Activated CD8-positive, alpha-beta T cell treated with anti-CD3 and anti-CD28 coated beads for 36 hours (primary cell): Measurements from ENCODE around the gene EPHA4. TPM values are rescaled to one million over a fixed set of nuclear protein-coding genes. Genes with fewer than 3 reads are reported as not detected.

ENCODE experiments used
- ATAC-seq: fragments of 200-7000 bp; cut with Tn5 transposase; one replicate; pipeline ENCODE4 v1.10.0; 2021; ENCODE audit warnings: mild to moderate bottlenecking, moderate library complexity
- CTCF ChIA-PET: fragments of 350-600 bp; sonication (Branson Sonifier 250); formaldehyde crosslinking; loops from one replicate; lab custom pipeline; 2021; ENCODE audit warnings: antibody characterized with exemption; lab: Charles Lee
- POLR2A ChIA-PET: fragments of 350-600 bp; sonication (Branson Sonifier 250); formaldehyde crosslinking; loops from one replicate; lab custom pipeline; 2021; ENCODE audit warnings: antibody characterized with exemption; lab: Charles Lee
- DNase-seq: peaks from one replicate; pipeline ENCODE4 v3.0.0-alpha.2; 2020
- H3K27ac Mint-ChIP-seq: one replicate; pipeline ENCODE4 v1.8.0; 2021; ENCODE audit warnings: mild to moderate bottlenecking, mixed read lengths
- H3K27me3 Mint-ChIP-seq: one replicate; pipeline ENCODE4 v1.8.0; 2021; ENCODE audit warnings: mixed read lengths
- H3K36me3 Mint-ChIP-seq: one replicate; pipeline ENCODE4 v1.8.0; 2021; ENCODE audit warnings: low read depth, mixed read lengths
- H3K4me1 Mint-ChIP-seq: one replicate; pipeline ENCODE4 v1.8.0; 2021; ENCODE audit warnings: low read depth, mixed read lengths
- H3K4me3 Mint-ChIP-seq: one replicate; pipeline ENCODE4 v1.8.0; 2021; ENCODE audit warnings: mild to moderate bottlenecking, moderate library complexity, mixed read lengths
- H3K9me3 Mint-ChIP-seq: one replicate; pipeline ENCODE4 v1.8.0; 2021; ENCODE audit warnings: mixed read lengths
- intact Hi-C: fragments of 100-400 bp; cut with micrococcal nuclease; formaldehyde crosslinking; loops from one replicate; pipeline ENCODE4 v1.10.0; 2022
- total RNA-seq, 2 experiments: library from RNA; stranded (reverse); gene quantifications; one replicate each; pipeline ENCODE4 v1.2.3, GENCODE V29; 2021
- TF ChIP-seq, protein P1 (sequence below): fragments of 200-600 bp; IDR thresholded peaks from one replicate; pipeline ENCODE4 v1.8.0; 2022; ENCODE audit warnings: antibody characterized with exemption, mild to moderate bottlenecking

EPHA4 gene
- total RNA-seq, 2 experiments from 2014 or later, result 1.8 to 2.3 TPM

DNA sequence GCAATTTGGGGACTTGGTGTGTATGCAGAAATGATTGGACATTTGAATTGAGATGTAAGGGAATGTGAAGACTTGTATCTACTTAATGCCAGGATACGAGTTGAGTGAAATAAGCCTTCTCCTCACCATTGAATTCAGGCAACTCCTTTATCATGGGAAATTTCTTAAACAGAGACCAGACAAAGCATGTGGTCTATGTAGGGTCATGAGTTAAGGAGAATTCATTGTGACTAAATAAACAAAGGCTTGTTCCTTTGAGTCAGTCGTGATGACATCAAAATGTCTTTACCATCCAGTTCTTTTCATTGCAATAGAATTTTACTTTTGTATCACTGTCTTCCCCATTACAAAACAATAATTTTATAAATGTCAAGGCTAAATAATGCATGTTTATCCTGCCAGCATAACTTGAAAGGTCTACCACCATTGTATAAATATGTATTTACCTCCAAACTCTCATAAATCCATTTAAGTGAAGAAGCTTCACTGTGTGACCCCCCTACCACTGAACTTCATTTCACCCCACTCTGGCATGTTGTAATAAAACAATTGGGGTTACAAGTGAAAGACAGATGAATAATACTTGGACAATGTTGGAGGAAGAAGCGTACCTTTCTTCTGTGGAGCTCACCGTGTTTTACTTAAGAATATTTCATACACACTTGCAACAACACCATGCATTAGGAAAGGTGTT is 149.4 kb downstream of the EPHA4 start:
- intact Hi-C loops, result no loop called here
- CTCF ChIA-PET, result interaction anchor here (0.6 kb wide), 1 partner anchor 21 kb away, joined by 3 read pairs; no protein-coding TSS in a partner anchor
- POLR2A ChIA-PET, result no interaction called here

DNA sequence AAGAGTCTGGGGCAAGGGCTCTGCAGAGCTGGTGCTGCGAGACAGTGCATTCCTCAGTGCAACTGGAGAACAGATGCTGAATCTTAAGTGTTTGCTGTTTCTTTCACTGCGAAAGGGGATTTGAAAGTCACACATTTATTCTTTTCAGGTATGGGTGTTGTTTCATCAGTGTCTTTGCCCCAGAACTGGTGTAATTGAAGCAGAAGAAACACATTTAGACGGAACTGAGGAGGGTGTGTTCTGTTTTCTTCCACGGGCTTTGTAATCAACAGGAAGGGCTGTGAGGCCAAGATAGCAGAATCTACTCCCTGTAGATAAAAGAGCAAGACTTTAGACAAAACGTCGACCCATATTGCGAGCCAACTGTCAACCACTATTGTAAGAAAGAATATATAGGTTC is 151.9 kb downstream of the EPHA4 start:
- no peak for DNase-seq
- TF ChIP-seq, protein P1, sequence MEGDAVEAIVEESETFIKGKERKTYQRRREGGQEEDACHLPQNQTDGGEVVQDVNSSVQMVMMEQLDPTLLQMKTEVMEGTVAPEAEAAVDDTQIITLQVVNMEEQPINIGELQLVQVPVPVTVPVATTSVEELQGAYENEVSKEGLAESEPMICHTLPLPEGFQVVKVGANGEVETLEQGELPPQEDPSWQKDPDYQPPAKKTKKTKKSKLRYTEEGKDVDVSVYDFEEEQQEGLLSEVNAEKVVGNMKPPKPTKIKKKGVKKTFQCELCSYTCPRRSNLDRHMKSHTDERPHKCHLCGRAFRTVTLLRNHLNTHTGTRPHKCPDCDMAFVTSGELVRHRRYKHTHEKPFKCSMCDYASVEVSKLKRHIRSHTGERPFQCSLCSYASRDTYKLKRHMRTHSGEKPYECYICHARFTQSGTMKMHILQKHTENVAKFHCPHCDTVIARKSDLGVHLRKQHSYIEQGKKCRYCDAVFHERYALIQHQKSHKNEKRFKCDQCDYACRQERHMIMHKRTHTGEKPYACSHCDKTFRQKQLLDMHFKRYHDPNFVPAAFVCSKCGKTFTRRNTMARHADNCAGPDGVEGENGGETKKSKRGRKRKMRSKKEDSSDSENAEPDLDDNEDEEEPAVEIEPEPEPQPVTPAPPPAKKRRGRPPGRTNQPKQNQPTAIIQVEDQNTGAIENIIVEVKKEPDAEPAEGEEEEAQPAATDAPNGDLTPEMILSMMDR, result no peak
- Mint-ChIP-seq H3K36me3 (no peaks in the 10 kb centered on the region), H3K9me3 (no peaks in the 10 kb centered on the region), H3K4me3 (no peak overlapping the region), H3K4me1 (peaks cover 6% of the 10 kb centered on the region), H3K27ac (peak overlapping the region; percentile 43), H3K27me3 (peaks cover 1% of the 10 kb centered on the region)
- no peak for ATAC-seq
- POLR2A ChIA-PET, result no interaction called here
- intact Hi-C loops, result no loop called here
- CTCF ChIA-PET, result interaction anchor here (0.7 kb wide), 1 partner anchor 25 kb away, joined by 3 read pairs; no protein-coding TSS in a partner anchor

More for the DNA sequence above, 149.4 kb downstream of the EPHA4 start:
- H3K27me3 Mint-ChIP-seq, result peaks cover 1% of the 10 kb centered on the region
- H3K36me3 Mint-ChIP-seq, result no peaks in the 10 kb centered on the region
- TF ChIP-seq, protein P1, result no peak
- ATAC-seq (no peak), DNase-seq (no peak)
- no peaks in the 10 kb centered on the region for H3K9me3 Mint-ChIP-seq
- H3K4me1 Mint-ChIP-seq, result peaks cover 6% of the 10 kb centered on the region
- H3K27ac Mint-ChIP-seq, result no peak overlapping the region
- H3K4me3 Mint-ChIP-seq, result no peak overlapping the region

DNA sequence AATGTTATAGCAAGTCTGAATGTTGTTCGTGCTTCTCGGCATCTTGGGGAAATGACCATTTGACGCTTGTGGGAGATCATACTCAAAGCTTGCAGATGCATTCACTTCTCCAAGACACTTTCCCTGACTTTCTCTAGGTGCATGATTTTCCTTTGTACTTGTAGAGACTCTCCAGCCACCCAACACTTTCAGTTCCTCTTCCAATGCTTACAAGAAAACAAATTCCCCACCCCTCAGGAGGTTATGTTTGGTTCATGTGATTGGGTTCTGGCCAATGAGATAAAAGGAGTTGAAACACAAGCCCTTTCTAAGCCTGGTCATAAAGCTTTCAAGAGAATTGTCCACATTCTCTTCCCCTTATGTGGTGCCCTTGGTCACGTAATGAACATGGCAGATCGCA is 156.3 kb downstream of the EPHA4 start:
- TF ChIP-seq, protein P1, result no peak
- no peaks in the 10 kb centered on the region for H3K9me3 Mint-ChIP-seq
- no peaks in the 10 kb centered on the region for H3K36me3 Mint-ChIP-seq
- H3K27ac Mint-ChIP-seq, result no peak overlapping the region
- peaks cover 6% of the 10 kb centered on the region for H3K4me1 Mint-ChIP-seq
- no peak for ATAC-seq
- CTCF ChIA-PET, result interaction anchor here (1.5 kb wide), 1 partner anchor 158 kb away, joined by 3 read pairs; no protein-coding TSS in a partner anchor
- POLR2A ChIA-PET, result no interaction called here
- DNase-seq, result no peak
- peaks cover 3% of the 10 kb centered on the region for H3K27me3 Mint-ChIP-seq
- intact Hi-C loops, result no loop called here
- H3K4me3 Mint-ChIP-seq, result no peak overlapping the region

DNA sequence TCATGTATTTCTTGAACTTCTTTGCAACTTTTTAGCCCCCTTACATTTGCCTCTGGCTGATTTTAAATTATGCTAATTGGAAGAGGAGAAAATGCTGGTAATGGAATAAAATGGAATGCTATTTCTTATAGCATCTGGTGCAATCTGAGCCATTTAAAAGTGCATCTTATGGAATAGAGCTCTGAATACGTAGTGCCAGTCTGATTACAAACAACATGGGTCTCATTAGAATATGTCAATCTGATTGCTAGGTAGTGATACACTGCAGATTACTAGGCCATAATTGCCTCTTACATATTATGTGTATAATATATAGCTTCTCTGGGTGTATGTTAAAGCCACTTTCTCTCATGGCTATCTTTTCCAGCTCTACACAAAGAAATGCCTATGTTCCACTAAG is 159.1 kb downstream of the EPHA4 start:
- H3K9me3 Mint-ChIP-seq, result no peaks in the 10 kb centered on the region
- H3K4me1 Mint-ChIP-seq, result no peaks in the 10 kb centered on the region
- H3K4me3 Mint-ChIP-seq, result no peak overlapping the region
- no peaks in the 10 kb centered on the region for H3K36me3 Mint-ChIP-seq
- DNase-seq (no peak), ATAC-seq (no peak)
- intact Hi-C loops, result no loop called here
- H3K27ac Mint-ChIP-seq, result no peak overlapping the region
- POLR2A ChIA-PET, result no interaction called here
- CTCF ChIA-PET, result interaction anchor here (0.7 kb wide), 1 partner anchor 626 kb away, joined by 3 read pairs; no protein-coding TSS in a partner anchor
- TF ChIP-seq, protein P1, result no peak
- H3K27me3 Mint-ChIP-seq, result peaks cover 3% of the 10 kb centered on the region

GRCh38 chr2:221410487-221410886 is 161.6 kb downstream of the EPHA4 start:
- Mint-ChIP-seq H3K27ac (no peak overlapping the region), H3K4me1 (no peaks in the 10 kb centered on the region), H3K4me3 (no peak overlapping the region), H3K36me3 (no peaks in the 10 kb centered on the region), H3K27me3 (peaks cover 3% of the 10 kb centered on the region), H3K9me3 (peaks cover 4% of the 10 kb centered on the region)
- intact Hi-C loops, result no loop called here
- DNase-seq, result no peak
- TF ChIP-seq, protein P1, result no peak
- ChIA-PET POLR2A (no interaction called here), CTCF (interaction anchor here (1.2 kb wide), 1 partner anchor 12 kb away, joined by 3 read pairs; no protein-coding TSS in a partner anchor)
- no peak for ATAC-seq
